Activated effector memory CD4-positive, alpha-beta T cell treated with anti-CD3 and anti-CD28 coated beads, Interleukin-2, amount 50 U/mL, for 16 hours (primary cell): ENCODE measurements around the gene CHST14.
A peak's percentile ranks its signal among the peaks of the same experiment; 100 is the strongest.

Experiments used
- DNase-seq: peaks from one replicate; pipeline ENCODE4 v3.0.0-alpha.2; 2020

The CHST14 gene

GRCh38 chr15:40498418-40498817 is 27.6 kb downstream of the CHST14 start:
- no peak for DNase-seq

- DNase-seq = no peak
Observed at GRCh38 chr15:40498891-40499290, 28.1 kb downstream of the CHST14 start.

- no peak for DNase-seq
Observed at GRCh38 chr15:40499931-40500330, 29.1 kb downstream of the CHST14 start.

- DNase-seq = no peak
Observed at GRCh38 chr15:40500568-40501330, 30.0 kb downstream of the CHST14 start.

- no peak for DNase-seq
Observed at GRCh38 chr15:40501487-40501886, 30.7 kb downstream of the CHST14 start.

GRCh38 chr15:40506964-40507571 is 36.3 kb downstream of the CHST14 start:
- DNase-seq = peak; percentile 87

GRCh38 chr15:40508216-40508615 is 37.4 kb downstream of the CHST14 start:
- no peak for DNase-seq

GRCh38 chr15:40510201-40510600 is 39.4 kb downstream of the CHST14 start:
- no peak for DNase-seq

- DNase-seq = no peak
Observed at GRCh38 chr15:40511093-40511471, 40.3 kb downstream of the CHST14 start.

- DNase-seq = peak; percentile 65
Observed at GRCh38 chr15:40511472-40512133, 40.8 kb downstream of the CHST14 start.

GRCh38 chr15:40512440-40512839 is 41.7 kb downstream of the CHST14 start:
- no peak for DNase-seq

GRCh38 chr15:40513609-40514008 is 42.8 kb downstream of the CHST14 start:
- DNase-seq = no peak

GRCh38 chr15:40516322-40516721 is 45.5 kb downstream of the CHST14 start:
- no peak for DNase-seq
